Measurements from ENCODE around the gene PIP4K2A.

Gene PIP4K2A

GRCh38 chr10:22599048-22599561 lies 115.3 kb downstream of the PIP4K2A start:
- Histone ChIP-seq H3K9ac (ENCODE audit: low read depth, low read length) (no peak overlapping the region), H3K4me1 (ENCODE audit: control insufficient read depth, insufficient read depth, low read length) (peaks cover under 1% of the 10 kb centered on the region), H3K27me3 (ENCODE audit: control insufficient read depth, insufficient read depth, low read length) (no peaks in the 10 kb centered on the region), H3K36me3 (ENCODE audit: control insufficient read depth, insufficient read depth, low read length) (peaks cover 15% of the 10 kb centered on the region), H3K27ac (ENCODE audit: low read depth, low read length) (no peak overlapping the region), H3K4me3 (ENCODE audit: low read depth, low read length) (no peak overlapping the region), H3K9me3 (ENCODE audit: control insufficient read depth, insufficient read depth, low read length) (no peaks in the 10 kb centered on the region)

GRCh38 chr10:22598478-22598877 lies 115.9 kb downstream of the PIP4K2A start:
- H3K9me3 ChIP-seq (ENCODE audit: control insufficient read depth, insufficient read depth, low read length) = no peaks in the 10 kb centered on the region
- peaks cover 15% of the 10 kb centered on the region for H3K36me3 ChIP-seq (ENCODE audit: control insufficient read depth, insufficient read depth, low read length)
- peaks cover 7% of the 10 kb centered on the region for H3K4me1 ChIP-seq (ENCODE audit: control insufficient read depth, insufficient read depth, low read length)
- no peak overlapping the region for H3K4me3 ChIP-seq (ENCODE audit: low read depth, low read length)
- H3K27ac ChIP-seq (ENCODE audit: low read depth, low read length) = no peak overlapping the region
- no peak overlapping the region for H3K9ac ChIP-seq (ENCODE audit: low read depth, low read length)
- no peaks in the 10 kb centered on the region for H3K27me3 ChIP-seq (ENCODE audit: control insufficient read depth, insufficient read depth, low read length)

GRCh38 chr10:22597138-22597537 lies 117.2 kb downstream of the PIP4K2A start:
- Histone ChIP-seq H3K9ac (ENCODE audit: low read depth, low read length) (no peak overlapping the region), H3K27ac (ENCODE audit: low read depth, low read length) (no peak overlapping the region), H3K27me3 (ENCODE audit: control insufficient read depth, insufficient read depth, low read length) (no peaks in the 10 kb centered on the region), H3K9me3 (ENCODE audit: control insufficient read depth, insufficient read depth, low read length) (no peaks in the 10 kb centered on the region), H3K36me3 (ENCODE audit: control insufficient read depth, insufficient read depth, low read length) (peaks cover 19% of the 10 kb centered on the region), H3K4me3 (ENCODE audit: low read depth, low read length) (no peak overlapping the region), H3K4me1 (ENCODE audit: control insufficient read depth, insufficient read depth, low read length) (peaks cover 9% of the 10 kb centered on the region)

GRCh38 chr10:22593636-22594198 lies 120.7 kb downstream of the PIP4K2A start:
- Histone ChIP-seq H3K36me3 (ENCODE audit: control insufficient read depth, insufficient read depth, low read length) (peaks cover 41% of the 10 kb centered on the region), H3K9ac (ENCODE audit: low read depth, low read length) (no peak overlapping the region)

GRCh38 chr10:22593026-22593425 lies 121.4 kb downstream of the PIP4K2A start:
- no peak overlapping the region for H3K27ac ChIP-seq (ENCODE audit: low read depth, low read length)

More at GRCh38 chr10:22593636-22594198, 120.7 kb downstream of the PIP4K2A start:
- Histone ChIP-seq H3K9me3 (ENCODE audit: control insufficient read depth, insufficient read depth, low read length) (no peaks in the 10 kb centered on the region), H3K4me3 (ENCODE audit: low read depth, low read length) (no peak overlapping the region), H3K27ac (ENCODE audit: low read depth, low read length) (no peak overlapping the region), H3K27me3 (ENCODE audit: control insufficient read depth, insufficient read depth, low read length) (no peaks in the 10 kb centered on the region), H3K4me1 (ENCODE audit: control insufficient read depth, insufficient read depth, low read length) (peaks cover 9% of the 10 kb centered on the region)

GRCh38 chr10:22589851-22590514 lies 124.4 kb downstream of the PIP4K2A start:
- Histone ChIP-seq H3K27me3 (ENCODE audit: control insufficient read depth, insufficient read depth, low read length) (no peaks in the 10 kb centered on the region), H3K4me3 (ENCODE audit: low read depth, low read length) (no peak overlapping the region), H3K36me3 (ENCODE audit: control insufficient read depth, insufficient read depth, low read length) (peaks cover 46% of the 10 kb centered on the region), H3K4me1 (ENCODE audit: control insufficient read depth, insufficient read depth, low read length) (peaks cover 9% of the 10 kb centered on the region), H3K9ac (ENCODE audit: low read depth, low read length) (no peak overlapping the region), H3K9me3 (ENCODE audit: control insufficient read depth, insufficient read depth, low read length) (no peaks in the 10 kb centered on the region), H3K27ac (ENCODE audit: low read depth, low read length) (no peak overlapping the region)

More at GRCh38 chr10:22593026-22593425, 121.4 kb downstream of the PIP4K2A start:
- H3K27me3 ChIP-seq (ENCODE audit: control insufficient read depth, insufficient read depth, low read length) = no peaks in the 10 kb centered on the region
- peaks cover 9% of the 10 kb centered on the region for H3K4me1 ChIP-seq (ENCODE audit: control insufficient read depth, insufficient read depth, low read length)
- no peak overlapping the region for H3K4me3 ChIP-seq (ENCODE audit: low read depth, low read length)
- peaks cover 47% of the 10 kb centered on the region for H3K36me3 ChIP-seq (ENCODE audit: control insufficient read depth, insufficient read depth, low read length)
- H3K9ac ChIP-seq (ENCODE audit: low read depth, low read length) = no peak overlapping the region
- no peaks in the 10 kb centered on the region for H3K9me3 ChIP-seq (ENCODE audit: control insufficient read depth, insufficient read depth, low read length)

- Histone ChIP-seq H3K27me3 (ENCODE audit: control insufficient read depth, insufficient read depth, low read length) (no peaks in the 10 kb centered on the region), H3K4me1 (ENCODE audit: control insufficient read depth, insufficient read depth, low read length) (peaks cover 1% of the 10 kb centered on the region; the same call in 1 of the 2 replicates), H3K27ac (ENCODE audit: low read depth, low read length) (no peak overlapping the region), H3K9me3 (ENCODE audit: control insufficient read depth, insufficient read depth, low read length) (no peaks in the 10 kb centered on the region), H3K36me3 (ENCODE audit: control insufficient read depth, insufficient read depth, low read length) (peaks cover 52% of the 10 kb centered on the region), H3K4me3 (ENCODE audit: low read depth, low read length) (no peak overlapping the region), H3K9ac (ENCODE audit: low read depth, low read length) (no peak overlapping the region)
Observed at GRCh38 chr10:22588462-22588861, 125.9 kb downstream of the PIP4K2A start.

- Histone ChIP-seq H3K36me3 (ENCODE audit: control insufficient read depth, insufficient read depth, low read length) (peaks cover 33% of the 10 kb centered on the region), H3K4me3 (ENCODE audit: low read depth, low read length) (no peak overlapping the region), H3K4me1 (ENCODE audit: control insufficient read depth, insufficient read depth, low read length) (no peaks in the 10 kb centered on the region), H3K9ac (ENCODE audit: low read depth, low read length) (no peak overlapping the region), H3K9me3 (ENCODE audit: control insufficient read depth, insufficient read depth, low read length) (no peaks in the 10 kb centered on the region), H3K27ac (ENCODE audit: low read depth, low read length) (no peak overlapping the region), H3K27me3 (ENCODE audit: control insufficient read depth, insufficient read depth, low read length) (no peaks in the 10 kb centered on the region)
Observed at GRCh38 chr10:22583683-22584082, 130.7 kb downstream of the PIP4K2A start.

GRCh38 chr10:22581461-22581860 lies 132.9 kb downstream of the PIP4K2A start:
- Histone ChIP-seq H3K36me3 (ENCODE audit: control insufficient read depth, insufficient read depth, low read length) (peaks cover 31% of the 10 kb centered on the region), H3K4me1 (ENCODE audit: control insufficient read depth, insufficient read depth, low read length) (no peaks in the 10 kb centered on the region), H3K27ac (ENCODE audit: low read depth, low read length) (no peak overlapping the region)

GRCh38 chr10:22580711-22581110 lies 133.7 kb downstream of the PIP4K2A start:
- Histone ChIP-seq H3K4me3 (ENCODE audit: low read depth, low read length) (no peak overlapping the region), H3K9ac (ENCODE audit: low read depth, low read length) (no peak overlapping the region), H3K27me3 (ENCODE audit: control insufficient read depth, insufficient read depth, low read length) (no peaks in the 10 kb centered on the region), H3K36me3 (ENCODE audit: control insufficient read depth, insufficient read depth, low read length) (peaks cover 31% of the 10 kb centered on the region), H3K4me1 (ENCODE audit: control insufficient read depth, insufficient read depth, low read length) (no peaks in the 10 kb centered on the region), H3K27ac (ENCODE audit: low read depth, low read length) (no peak overlapping the region), H3K9me3 (ENCODE audit: control insufficient read depth, insufficient read depth, low read length) (no peaks in the 10 kb centered on the region)

More at GRCh38 chr10:22581461-22581860, 132.9 kb downstream of the PIP4K2A start:
- Histone ChIP-seq H3K9ac (ENCODE audit: low read depth, low read length) (no peak overlapping the region), H3K4me3 (ENCODE audit: low read depth, low read length) (no peak overlapping the region), H3K27me3 (ENCODE audit: control insufficient read depth, insufficient read depth, low read length) (no peaks in the 10 kb centered on the region), H3K9me3 (ENCODE audit: control insufficient read depth, insufficient read depth, low read length) (no peaks in the 10 kb centered on the region)

GRCh38 chr10:22579826-22580225 lies 134.6 kb downstream of the PIP4K2A start:
- Histone ChIP-seq H3K4me3 (ENCODE audit: low read depth, low read length) (no peak overlapping the region), H3K36me3 (ENCODE audit: control insufficient read depth, insufficient read depth, low read length) (peaks cover 31% of the 10 kb centered on the region), H3K27ac (ENCODE audit: low read depth, low read length) (no peak overlapping the region), H3K4me1 (ENCODE audit: control insufficient read depth, insufficient read depth, low read length) (no peaks in the 10 kb centered on the region), H3K9ac (ENCODE audit: low read depth, low read length) (no peak overlapping the region), H3K27me3 (ENCODE audit: control insufficient read depth, insufficient read depth, low read length) (no peaks in the 10 kb centered on the region), H3K9me3 (ENCODE audit: control insufficient read depth, insufficient read depth, low read length) (no peaks in the 10 kb centered on the region)

Data from HUES48 (cell line).